ENCODE results near the gene HOXA7.

HOXA7 gene

GRCh38 chr7:27155816-27156507 lies 513 bp downstream of the HOXA7 start (continued):
- TF ChIP-seq ZNF24 (tag by site-specific recombination; IDR thresholded peaks at IDR 0.05) (no peak), ZNF549 (tag by site-specific recombination; IDR thresholded peaks at IDR 0.05) (no peak), ZNF114 (tag by site-specific recombination; IDR thresholded peaks at IDR 0.05) (no peak), AEBP2 (tag by site-specific recombination; IDR thresholded peaks at IDR 0.05; ENCODE audit: borderline replicate concordance) (no peak), ZNF132 (tag by site-specific recombination; IDR thresholded peaks at IDR 0.05; ENCODE audit: borderline replicate concordance) (no peak), ZNF529 (tag by site-specific recombination; IDR thresholded peaks at IDR 0.05; ENCODE audit: insufficient replicate concordance) (no peak), ZNF555 (tag by site-specific recombination; conservative IDR thresholded peaks at IDR 0.05) (no peak), GLIS1 (tag by site-specific recombination; IDR thresholded peaks at IDR 0.05) (no peak), ZNF558 (tag by site-specific recombination; IDR thresholded peaks at IDR 0.05) (no peak), ZNF350 (tag by site-specific recombination; IDR thresholded peaks at IDR 0.05) (no peak), ZNF280D (tag by site-specific recombination; IDR thresholded peaks at IDR 0.05) (no peak), ZNF394 (tag by site-specific recombination; IDR thresholded peaks at IDR 0.05; ENCODE audit: borderline replicate concordance) (no peak), ZNF654 (tag by site-specific recombination; IDR thresholded peaks at IDR 0.05; ENCODE audit: low read depth) (no peak), GLI2 (tag by site-specific recombination; IDR thresholded peaks at IDR 0.05; ENCODE audit: borderline replicate concordance, low read depth) (no peak), PRDM6 (tag by site-specific recombination; IDR thresholded peaks at IDR 0.05) (peak; percentile 71), ZNF184 (tag by site-specific recombination; IDR thresholded peaks at IDR 0.05) (no peak), ZNF211 (tag by site-specific recombination; IDR thresholded peaks at IDR 0.05; ENCODE audit: low read depth) (no peak), ZBTB20 (tag by site-specific recombination; IDR thresholded peaks at IDR 0.05) (peak; percentile 74), ZNF660 (tag by site-specific recombination; IDR thresholded peaks at IDR 0.05) (no peak), ZNF664 (tag by site-specific recombination; IDR thresholded peaks at IDR 0.05) (no peak), ZNF777 (tag by site-specific recombination; IDR thresholded peaks at IDR 0.05; ENCODE audit: borderline replicate concordance) (no peak), SETDB1 (IDR thresholded peaks at IDR 0.05; ENCODE audit: insufficient read length, low read length) (no peak)
- TF ChIP-seq, protein P1, sequence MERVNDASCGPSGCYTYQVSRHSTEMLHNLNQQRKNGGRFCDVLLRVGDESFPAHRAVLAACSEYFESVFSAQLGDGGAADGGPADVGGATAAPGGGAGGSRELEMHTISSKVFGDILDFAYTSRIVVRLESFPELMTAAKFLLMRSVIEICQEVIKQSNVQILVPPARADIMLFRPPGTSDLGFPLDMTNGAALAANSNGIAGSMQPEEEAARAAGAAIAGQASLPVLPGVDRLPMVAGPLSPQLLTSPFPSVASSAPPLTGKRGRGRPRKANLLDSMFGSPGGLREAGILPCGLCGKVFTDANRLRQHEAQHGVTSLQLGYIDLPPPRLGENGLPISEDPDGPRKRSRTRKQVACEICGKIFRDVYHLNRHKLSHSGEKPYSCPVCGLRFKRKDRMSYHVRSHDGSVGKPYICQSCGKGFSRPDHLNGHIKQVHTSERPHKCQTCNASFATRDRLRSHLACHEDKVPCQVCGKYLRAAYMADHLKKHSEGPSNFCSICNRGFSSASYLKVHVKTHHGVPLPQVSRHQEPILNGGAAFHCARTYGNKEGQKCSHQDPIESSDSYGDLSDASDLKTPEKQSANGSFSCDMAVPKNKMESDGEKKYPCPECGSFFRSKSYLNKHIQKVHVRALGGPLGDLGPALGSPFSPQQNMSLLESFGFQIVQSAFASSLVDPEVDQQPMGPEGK (tag by site-specific recombination; IDR thresholded peaks at IDR 0.05), result no peak
- TF ChIP-seq, protein P2, sequence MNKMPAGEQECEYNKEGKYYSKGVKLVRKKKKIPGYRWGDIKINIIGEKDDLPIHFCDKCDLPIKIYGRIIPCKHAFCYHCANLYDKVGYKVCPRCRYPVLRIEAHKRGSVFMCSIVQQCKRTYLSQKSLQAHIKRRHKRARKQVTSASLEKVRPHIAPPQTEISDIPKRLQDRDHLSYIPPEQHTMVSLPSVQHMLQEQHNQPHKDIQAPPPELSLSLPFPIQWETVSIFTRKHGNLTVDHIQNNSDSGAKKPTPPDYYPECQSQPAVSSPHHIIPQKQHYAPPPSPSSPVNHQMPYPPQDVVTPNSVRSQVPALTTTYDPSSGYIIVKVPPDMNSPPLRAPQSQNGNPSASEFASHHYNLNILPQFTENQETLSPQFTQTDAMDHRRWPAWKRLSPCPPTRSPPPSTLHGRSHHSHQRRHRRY (tag by site-specific recombination; IDR thresholded peaks at IDR 0.05), result no peak
- TF ChIP-seq, protein P3, sequence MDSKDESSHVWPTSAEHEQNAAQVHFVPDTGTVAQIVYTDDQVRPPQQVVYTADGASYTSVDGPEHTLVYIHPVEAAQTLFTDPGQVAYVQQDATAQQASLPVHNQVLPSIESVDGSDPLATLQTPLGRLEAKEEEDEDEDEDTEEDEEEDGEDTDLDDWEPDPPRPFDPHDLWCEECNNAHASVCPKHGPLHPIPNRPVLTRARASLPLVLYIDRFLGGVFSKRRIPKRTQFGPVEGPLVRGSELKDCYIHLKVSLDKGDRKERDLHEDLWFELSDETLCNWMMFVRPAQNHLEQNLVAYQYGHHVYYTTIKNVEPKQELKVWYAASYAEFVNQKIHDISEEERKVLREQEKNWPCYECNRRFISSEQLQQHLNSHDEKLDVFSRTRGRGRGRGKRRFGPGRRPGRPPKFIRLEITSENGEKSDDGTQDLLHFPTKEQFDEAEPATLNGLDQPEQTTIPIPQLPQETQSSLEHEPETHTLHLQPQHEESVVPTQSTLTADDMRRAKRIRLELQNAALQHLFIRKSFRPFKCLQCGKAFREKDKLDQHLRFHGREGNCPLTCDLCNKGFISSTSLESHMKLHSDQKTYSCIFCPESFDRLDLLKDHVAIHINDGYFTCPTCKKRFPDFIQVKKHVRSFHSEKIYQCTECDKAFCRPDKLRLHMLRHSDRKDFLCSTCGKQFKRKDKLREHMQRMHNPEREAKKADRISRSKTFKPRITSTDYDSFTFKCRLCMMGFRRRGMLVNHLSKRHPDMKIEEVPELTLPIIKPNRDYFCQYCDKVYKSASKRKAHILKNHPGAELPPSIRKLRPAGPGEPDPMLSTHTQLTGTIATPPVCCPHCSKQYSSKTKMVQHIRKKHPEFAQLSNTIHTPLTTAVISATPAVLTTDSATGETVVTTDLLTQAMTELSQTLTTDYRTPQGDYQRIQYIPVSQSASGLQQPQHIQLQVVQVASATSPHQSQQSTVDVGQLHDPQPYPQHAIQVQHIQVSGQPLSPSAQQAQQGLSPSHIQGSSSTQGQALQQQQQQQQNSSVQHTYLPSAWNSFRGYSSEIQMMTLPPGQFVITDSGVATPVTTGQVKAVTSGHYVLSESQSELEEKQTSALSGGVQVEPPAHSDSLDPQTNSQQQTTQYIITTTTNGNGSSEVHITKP (tag by site-specific recombination; IDR thresholded peaks at IDR 0.05), result no peak
